WERI-Rb-1 (cell line): ENCODE data around the gene IFNE.

Experiments
- DNase-seq: peaks from one replicate; pipeline ENCODE4 v3.0.0-alpha.2; 2020
- H3K27ac ChIP-seq: fragments of 250-450 bp; sonication (Bioruptor Pico); 2 replicates; pipeline ENCODE4 v1.5.1; 2020; ENCODE audit warnings: mild to moderate bottlenecking, moderate library complexity
- H3K27me3 ChIP-seq: fragments of 250-450 bp; sonication (Bioruptor Pico); 2 replicates; pipeline ENCODE4 v1.5.1; 2021; ENCODE audit warnings: mild to moderate bottlenecking, low read depth, moderate library complexity; ENCODE audit not compliant: insufficient read depth, severe bottlenecking
- H3K36me3 ChIP-seq: fragments of 250-450 bp; sonication (Bioruptor Pico); 2 replicates; pipeline ENCODE4 v1.5.1; 2020; ENCODE audit warnings: mild to moderate bottlenecking, moderate library complexity
- H3K4me3 ChIP-seq: 2 replicates; pipeline ENCODE4 v1.5.1; 2011; ENCODE audit warnings: low read depth, mild to moderate bottlenecking, control low read depth, low read length
- H3K9me3 ChIP-seq: fragments of 250-450 bp; sonication (Bioruptor Pico); 2 replicates; pipeline ENCODE4 v1.5.1; 2021; ENCODE audit warnings: mild to moderate bottlenecking, moderate library complexity; ENCODE audit not compliant: severe bottlenecking
- TF ChIP-seq, protein P1 (sequence below): IDR thresholded peaks from 2 replicates; pipeline ENCODE4 v1.5.1; 2011; ENCODE audit warnings: low read depth, mild to moderate bottlenecking, control low read depth, inconsistent platforms, low read length

The IFNE gene

DNA sequence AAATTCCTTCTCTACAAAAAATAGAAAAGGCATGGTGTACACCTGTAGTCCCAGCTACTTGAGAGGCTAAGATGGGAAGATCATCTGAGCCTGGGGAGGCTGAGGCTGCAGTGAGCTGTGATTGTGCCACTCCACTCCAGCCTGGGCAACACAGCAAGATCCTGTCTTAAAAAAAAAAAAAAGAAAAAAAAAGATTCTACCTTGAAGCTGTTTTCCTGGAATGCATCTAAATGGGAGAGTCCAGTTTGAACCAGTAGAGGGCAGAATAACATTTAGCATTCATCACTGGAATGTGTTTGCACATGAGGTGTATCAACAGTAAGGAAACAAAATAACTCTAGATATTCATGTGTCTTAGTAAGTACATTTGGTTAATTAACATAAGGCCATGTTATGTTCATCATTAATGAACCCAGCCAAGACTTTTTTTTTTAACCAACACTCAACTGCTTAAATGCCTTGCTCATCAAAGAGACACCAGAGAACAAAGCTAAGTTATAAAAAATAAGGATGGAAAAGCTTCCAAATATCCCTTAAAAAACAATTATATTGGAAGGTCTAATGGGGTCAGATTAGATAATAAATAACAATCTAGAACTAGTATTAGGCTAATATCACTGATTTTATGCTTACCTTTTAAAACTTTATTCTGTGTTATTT, 16.1 kb downstream of the IFNE start:
- Histone ChIP-seq H3K27ac (no peak overlapping the region), H3K9me3 (no peaks in the 10 kb centered on the region), H3K36me3 (no peaks in the 10 kb centered on the region), H3K4me3 (no peak overlapping the region), H3K27me3 (peaks cover 14% of the 10 kb centered on the region)
- TF ChIP-seq, protein P1, sequence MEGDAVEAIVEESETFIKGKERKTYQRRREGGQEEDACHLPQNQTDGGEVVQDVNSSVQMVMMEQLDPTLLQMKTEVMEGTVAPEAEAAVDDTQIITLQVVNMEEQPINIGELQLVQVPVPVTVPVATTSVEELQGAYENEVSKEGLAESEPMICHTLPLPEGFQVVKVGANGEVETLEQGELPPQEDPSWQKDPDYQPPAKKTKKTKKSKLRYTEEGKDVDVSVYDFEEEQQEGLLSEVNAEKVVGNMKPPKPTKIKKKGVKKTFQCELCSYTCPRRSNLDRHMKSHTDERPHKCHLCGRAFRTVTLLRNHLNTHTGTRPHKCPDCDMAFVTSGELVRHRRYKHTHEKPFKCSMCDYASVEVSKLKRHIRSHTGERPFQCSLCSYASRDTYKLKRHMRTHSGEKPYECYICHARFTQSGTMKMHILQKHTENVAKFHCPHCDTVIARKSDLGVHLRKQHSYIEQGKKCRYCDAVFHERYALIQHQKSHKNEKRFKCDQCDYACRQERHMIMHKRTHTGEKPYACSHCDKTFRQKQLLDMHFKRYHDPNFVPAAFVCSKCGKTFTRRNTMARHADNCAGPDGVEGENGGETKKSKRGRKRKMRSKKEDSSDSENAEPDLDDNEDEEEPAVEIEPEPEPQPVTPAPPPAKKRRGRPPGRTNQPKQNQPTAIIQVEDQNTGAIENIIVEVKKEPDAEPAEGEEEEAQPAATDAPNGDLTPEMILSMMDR = peak; percentile 43
- no peak for DNase-seq

DNA sequence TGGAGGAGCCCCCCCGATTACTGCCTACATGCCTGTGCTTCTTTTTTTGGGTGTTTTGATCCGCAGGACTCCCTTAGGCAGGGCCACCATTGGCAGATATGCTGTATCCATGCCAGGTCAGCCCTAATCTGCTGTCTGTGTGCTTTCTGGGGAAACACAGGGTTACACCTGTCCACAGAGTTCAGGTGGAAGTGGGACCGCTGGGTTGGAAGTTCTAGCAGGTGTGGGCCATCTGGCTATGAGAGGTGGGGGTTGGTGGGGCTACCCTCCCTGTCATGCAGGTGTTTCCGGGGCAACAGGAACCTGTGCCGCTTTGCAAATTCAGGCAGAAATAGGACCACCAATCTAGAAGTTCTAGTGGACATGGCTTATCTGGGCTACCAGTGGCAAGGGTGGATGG, 17.0 kb downstream of the IFNE start:
- Histone ChIP-seq H3K36me3 (no peaks in the 10 kb centered on the region), H3K4me3 (no peak overlapping the region), H3K27ac (no peak overlapping the region), H3K9me3 (no peaks in the 10 kb centered on the region), H3K27me3 (peaks cover 14% of the 10 kb centered on the region)
- DNase-seq = no peak
- TF ChIP-seq, protein P1 = no peak

DNA sequence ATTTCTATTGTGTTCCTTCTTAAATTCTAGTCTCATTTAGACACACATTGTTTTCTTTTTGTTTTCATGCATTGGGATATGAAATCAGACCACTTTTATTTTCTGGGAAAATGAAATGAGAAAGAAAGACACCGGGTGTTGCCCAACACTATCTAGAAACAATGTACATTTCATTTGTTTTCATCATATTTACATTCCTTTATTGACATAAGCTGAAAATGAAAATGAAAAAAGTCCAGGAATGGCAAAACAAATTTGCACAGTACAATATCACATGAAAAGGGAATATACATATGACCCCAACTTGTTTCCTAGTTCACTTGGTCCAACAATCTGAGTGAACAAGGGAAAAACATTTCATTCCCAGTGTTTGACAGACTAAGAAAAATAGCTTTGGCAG, 20.7 kb downstream of the IFNE start:
- Histone ChIP-seq H3K27me3 (peaks cover 14% of the 10 kb centered on the region), H3K27ac (no peak overlapping the region), H3K4me3 (no peak overlapping the region), H3K36me3 (no peaks in the 10 kb centered on the region), H3K9me3 (no peaks in the 10 kb centered on the region)
- TF ChIP-seq, protein P1 = no peak
- DNase-seq = no peak

DNA sequence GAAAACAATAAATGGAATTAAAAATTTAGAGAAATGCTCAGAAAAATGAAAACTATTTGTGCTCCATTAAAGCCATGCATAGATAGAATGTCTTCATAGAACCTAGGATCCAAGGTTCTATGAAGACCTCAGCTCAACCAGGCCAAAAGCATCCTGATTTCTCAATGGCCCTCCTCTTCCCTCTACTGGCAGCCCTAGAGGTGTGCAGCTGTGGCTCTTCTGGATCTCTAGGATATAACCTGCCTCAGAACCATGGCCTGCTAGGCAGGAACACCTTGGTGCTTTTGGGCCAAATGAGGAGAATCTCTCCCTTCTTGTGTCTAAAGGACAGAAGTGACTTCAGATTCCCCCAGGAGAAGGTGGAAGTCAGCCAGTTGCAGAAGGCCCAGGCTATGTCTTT, 26.8 kb downstream of the IFNE start:
- no peak overlapping the region for H3K27ac ChIP-seq
- H3K27me3 ChIP-seq = peaks cover 19% of the 10 kb centered on the region
- no peak overlapping the region for H3K4me3 ChIP-seq
- H3K36me3 ChIP-seq = no peaks in the 10 kb centered on the region
- peak; percentile 16 for DNase-seq
- no peaks in the 10 kb centered on the region for H3K9me3 ChIP-seq
- TF ChIP-seq, protein P1 = peak; percentile 72

DNA sequence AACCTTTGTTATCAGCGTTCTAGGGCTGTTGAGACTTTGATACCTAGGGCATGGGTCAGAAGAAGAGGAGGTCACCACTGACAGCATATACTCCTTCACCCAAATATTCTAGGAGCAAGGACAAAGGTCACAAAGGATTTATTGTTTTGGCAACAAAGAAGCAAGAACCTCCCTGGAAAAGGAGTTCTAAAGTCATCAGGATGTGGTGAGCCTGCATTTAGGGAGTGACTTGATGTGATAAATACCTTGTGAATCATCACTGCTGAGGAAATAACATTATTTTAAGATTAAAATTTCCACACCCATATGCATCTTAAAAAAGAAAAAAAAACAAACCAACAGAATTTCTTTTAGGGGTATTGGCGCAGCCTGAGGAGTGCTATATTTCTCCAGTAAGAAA, 28.0 kb downstream of the IFNE start:
- no peak overlapping the region for H3K27ac ChIP-seq
- DNase-seq = no peak
- TF ChIP-seq, protein P1 = no peak
- no peak overlapping the region for H3K4me3 ChIP-seq
- peaks cover 19% of the 10 kb centered on the region for H3K27me3 ChIP-seq
- no peaks in the 10 kb centered on the region for H3K9me3 ChIP-seq
- H3K36me3 ChIP-seq = no peaks in the 10 kb centered on the region

DNA sequence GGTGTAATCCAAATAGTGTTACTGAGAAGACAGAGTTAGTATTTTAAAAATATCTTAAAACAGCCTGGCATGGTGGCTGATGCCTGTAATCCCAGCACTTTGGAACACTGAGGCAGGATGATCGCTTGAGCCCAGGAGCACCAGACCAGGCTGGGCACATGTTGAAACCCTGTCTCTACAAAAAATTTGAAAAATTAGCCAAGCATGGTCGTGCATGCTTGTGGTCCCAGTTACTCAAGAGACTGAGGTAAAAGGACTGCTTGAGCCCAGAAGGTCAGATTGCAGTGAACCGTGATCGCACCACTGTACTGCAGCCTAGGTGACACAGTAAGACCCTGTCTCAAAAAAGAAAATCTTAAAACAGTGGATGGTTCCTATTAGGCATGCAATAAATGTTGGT, 29.4 kb downstream of the IFNE start:
- Histone ChIP-seq H3K36me3 (no peaks in the 10 kb centered on the region), H3K27ac (no peak overlapping the region), H3K4me3 (no peak overlapping the region), H3K27me3 (peaks cover 19% of the 10 kb centered on the region), H3K9me3 (no peaks in the 10 kb centered on the region)
- no peak for DNase-seq
- TF ChIP-seq, protein P1 = no peak
